Body of pancreas (tissue), 4 donors: Measurements from ENCODE around the gene OSBPL10.

Experiments
- CTCF ChIP-seq, 7 experiments: fragments of 450-650 bp in 4 of 7; fragments of 200-600 bp in 3 of 7; sonication (generic) in 3 of 7; IDR thresholded peaks; one replicate each; pipeline ENCODE4 v1.5.1; 2016 to 2019; ENCODE audit warnings: antibody characterized with exemption in 7 of 7
- POLR2A ChIP-seq, 3 donors: fragments of 450-650 bp; IDR thresholded peaks; one replicate each; pipeline ENCODE4 v1.6.1; 2016; ENCODE audit warnings: antibody characterized with exemption in 3 of 3, mild to moderate bottlenecking in 2 of 3

GRCh38 chr3:31743331-31744089 lies 237.6 kb downstream of the OSBPL10 start:
- TF ChIP-seq CTCF (IDR thresholded peaks at IDR 0.05) (no peak), POLR2A (IDR thresholded peaks at IDR 0.05) (no peak)
